ENCODE measurements around the gene EPHA10.

Gene EPHA10

DNA sequence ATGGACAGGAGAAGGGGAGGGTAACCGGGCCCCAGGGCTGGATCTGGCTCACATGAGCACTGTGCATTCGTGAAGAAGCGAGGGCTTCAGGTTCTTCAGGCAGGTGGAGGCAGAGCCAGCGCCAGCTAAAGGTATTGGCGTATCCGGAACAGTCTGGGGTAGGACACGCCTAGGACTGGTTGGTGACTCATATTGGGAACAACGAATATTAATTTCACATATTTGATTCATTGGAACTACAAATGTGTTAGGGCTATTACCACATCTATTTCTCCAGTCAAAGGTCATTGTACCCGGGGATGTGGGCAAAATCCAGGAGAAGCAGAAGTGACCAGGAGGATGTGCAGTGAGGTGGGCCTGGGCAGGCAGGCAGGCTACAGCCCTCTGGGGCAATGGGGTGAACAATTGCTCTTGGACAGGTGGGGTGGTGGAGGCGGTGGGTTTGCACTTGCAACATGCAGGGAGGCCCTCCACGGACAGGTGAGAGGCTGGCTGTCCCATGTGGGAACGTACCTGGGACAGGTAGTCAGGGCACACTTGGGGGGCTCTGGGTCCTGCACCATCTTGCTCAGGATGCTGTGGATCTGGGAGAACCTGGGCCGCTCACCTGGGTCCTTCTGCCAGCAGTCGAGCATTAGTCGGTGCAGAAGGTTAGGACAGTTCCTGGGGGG lies 45.9 kb downstream of the EPHA10 start:
- Histone ChIP-seq H3K79me2 (no peaks in the 10 kb centered on the region), H3K4me3 (ENCODE audit: low read depth, low read length) (no peak overlapping the region), H3K9me3 (ENCODE audit: control insufficient read depth, low read length) (no peaks in the 10 kb centered on the region), H3K4me2 (ENCODE audit: low read length) (no peak overlapping the region), H3K36me3 (ENCODE audit: control insufficient read depth, insufficient read depth, low read length) (no peaks in the 10 kb centered on the region), H3K27ac (no peak overlapping the region), H3K27me3 (ENCODE audit: control insufficient read depth, insufficient read depth, low read length) (no peaks in the 10 kb centered on the region), H3K9ac (no peak overlapping the region), H2AFZ (no peak overlapping the region), H3K4me1 (no peaks in the 10 kb centered on the region)
- TF ChIP-seq, protein P1, sequence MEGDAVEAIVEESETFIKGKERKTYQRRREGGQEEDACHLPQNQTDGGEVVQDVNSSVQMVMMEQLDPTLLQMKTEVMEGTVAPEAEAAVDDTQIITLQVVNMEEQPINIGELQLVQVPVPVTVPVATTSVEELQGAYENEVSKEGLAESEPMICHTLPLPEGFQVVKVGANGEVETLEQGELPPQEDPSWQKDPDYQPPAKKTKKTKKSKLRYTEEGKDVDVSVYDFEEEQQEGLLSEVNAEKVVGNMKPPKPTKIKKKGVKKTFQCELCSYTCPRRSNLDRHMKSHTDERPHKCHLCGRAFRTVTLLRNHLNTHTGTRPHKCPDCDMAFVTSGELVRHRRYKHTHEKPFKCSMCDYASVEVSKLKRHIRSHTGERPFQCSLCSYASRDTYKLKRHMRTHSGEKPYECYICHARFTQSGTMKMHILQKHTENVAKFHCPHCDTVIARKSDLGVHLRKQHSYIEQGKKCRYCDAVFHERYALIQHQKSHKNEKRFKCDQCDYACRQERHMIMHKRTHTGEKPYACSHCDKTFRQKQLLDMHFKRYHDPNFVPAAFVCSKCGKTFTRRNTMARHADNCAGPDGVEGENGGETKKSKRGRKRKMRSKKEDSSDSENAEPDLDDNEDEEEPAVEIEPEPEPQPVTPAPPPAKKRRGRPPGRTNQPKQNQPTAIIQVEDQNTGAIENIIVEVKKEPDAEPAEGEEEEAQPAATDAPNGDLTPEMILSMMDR (IDR thresholded peaks at IDR 0.05): no peak

DNA sequence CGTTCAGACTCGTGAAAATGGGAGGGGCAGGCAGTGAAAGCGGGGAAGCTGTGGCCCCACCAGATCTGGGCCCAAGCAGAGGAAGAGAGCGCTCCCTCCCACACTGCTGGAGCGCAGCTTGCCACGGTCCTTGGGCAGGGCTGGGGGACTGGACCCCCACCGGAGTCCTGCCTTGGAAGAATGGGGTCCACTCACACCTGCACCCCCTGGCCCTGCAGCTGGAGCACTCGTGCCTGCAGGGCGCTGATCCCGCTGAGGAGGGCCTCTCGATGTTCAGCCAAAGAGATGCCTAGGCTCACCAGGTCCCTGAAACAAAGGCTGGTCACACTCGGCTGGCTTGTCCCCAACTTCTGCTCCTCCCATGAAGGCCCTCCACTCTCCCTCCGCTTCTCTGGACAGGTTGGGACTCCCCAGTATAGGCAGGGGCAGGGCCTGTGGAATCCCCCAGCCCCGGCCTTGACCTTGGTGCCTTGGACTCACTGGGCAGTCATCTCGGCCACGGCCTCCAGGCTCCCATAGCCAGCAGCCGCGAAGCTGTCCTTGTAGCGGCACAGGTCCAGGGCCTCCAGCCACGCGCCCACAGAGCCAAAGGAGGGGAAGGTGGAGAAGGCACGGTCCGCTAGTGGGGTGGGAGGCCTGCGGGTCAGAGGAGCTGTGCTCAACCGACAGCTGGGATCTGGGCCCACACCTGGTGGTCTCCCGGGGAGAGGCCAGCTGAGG lies 46.6 kb downstream of the EPHA10 start:
- Histone ChIP-seq H3K79me2 (no peaks in the 10 kb centered on the region), H3K27ac (no peak overlapping the region), H3K9ac (no peak overlapping the region), H3K36me3 (ENCODE audit: control insufficient read depth, insufficient read depth, low read length) (no peaks in the 10 kb centered on the region), H3K4me2 (ENCODE audit: low read length) (no peak overlapping the region), H3K4me1 (no peaks in the 10 kb centered on the region), H3K4me3 (ENCODE audit: low read depth, low read length) (no peak overlapping the region), H3K9me3 (ENCODE audit: control insufficient read depth, low read length) (no peaks in the 10 kb centered on the region), H2AFZ (no peak overlapping the region), H3K27me3 (ENCODE audit: control insufficient read depth, insufficient read depth, low read length) (no peaks in the 10 kb centered on the region)
- TF ChIP-seq, protein P1 (IDR thresholded peaks at IDR 0.05): no peak

DNA sequence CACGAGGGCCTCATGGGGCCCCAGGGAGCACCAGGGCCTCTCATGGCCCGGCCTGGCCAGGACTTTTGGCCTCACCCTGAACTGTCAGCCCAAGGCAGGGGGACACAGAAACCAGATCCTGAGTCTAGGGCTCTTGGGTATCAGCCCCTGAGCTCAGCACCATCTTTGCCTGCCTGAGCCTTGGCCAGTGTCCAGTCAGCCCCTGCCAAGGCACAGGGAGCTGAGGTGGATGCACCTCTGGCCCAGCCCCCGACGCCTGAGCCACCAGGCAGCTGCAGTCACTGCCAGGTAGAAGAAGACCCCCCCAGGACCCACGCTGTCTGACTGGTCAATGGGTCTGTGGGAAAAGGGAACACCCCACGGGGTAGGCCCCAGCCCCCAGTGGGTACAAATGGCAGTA lies 47.3 kb downstream of the EPHA10 start:
- Histone ChIP-seq H3K27me3 (ENCODE audit: control insufficient read depth, insufficient read depth, low read length) (no peaks in the 10 kb centered on the region), H3K79me2 (no peaks in the 10 kb centered on the region), H3K4me3 (ENCODE audit: low read depth, low read length) (no peak overlapping the region), H3K27ac (no peak overlapping the region), H3K9ac (no peak overlapping the region), H3K4me1 (no peaks in the 10 kb centered on the region), H3K36me3 (ENCODE audit: control insufficient read depth, insufficient read depth, low read length) (no peaks in the 10 kb centered on the region), H2AFZ (no peak overlapping the region), H3K4me2 (ENCODE audit: low read length) (no peak overlapping the region), H3K9me3 (ENCODE audit: control insufficient read depth, low read length) (no peaks in the 10 kb centered on the region)
- TF ChIP-seq, protein P1 (IDR thresholded peaks at IDR 0.05): no peak

DNA sequence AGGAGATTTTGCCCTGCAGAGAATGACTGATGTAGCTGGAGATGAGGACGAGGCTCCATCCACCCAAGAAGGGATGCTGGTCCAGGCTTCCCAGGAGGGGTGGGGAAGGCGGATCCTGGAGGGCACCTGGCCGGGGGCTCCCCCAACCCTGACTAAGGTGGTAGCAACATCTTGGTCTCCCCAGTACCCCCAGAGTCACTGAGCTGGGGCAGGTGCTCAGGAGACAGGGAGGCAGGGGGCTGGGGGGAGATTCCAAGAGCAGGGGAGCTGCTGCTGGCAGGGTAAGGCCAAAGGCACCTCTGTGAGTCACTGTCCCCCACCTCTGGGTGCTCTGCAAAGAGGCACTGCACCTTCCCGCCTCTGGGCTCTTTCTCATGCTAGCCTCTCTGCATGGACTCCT lies 48.6 kb downstream of the EPHA10 start:
- Histone ChIP-seq H3K9me3 (ENCODE audit: control insufficient read depth, low read length) (no peaks in the 10 kb centered on the region), H3K4me2 (ENCODE audit: low read length) (no peak overlapping the region), H3K4me1 (no peaks in the 10 kb centered on the region), H3K27me3 (ENCODE audit: control insufficient read depth, insufficient read depth, low read length) (no peaks in the 10 kb centered on the region), H3K79me2 (no peaks in the 10 kb centered on the region), H3K9ac (no peak overlapping the region), H3K4me3 (ENCODE audit: low read depth, low read length) (no peak overlapping the region), H2AFZ (no peak overlapping the region), H3K36me3 (ENCODE audit: control insufficient read depth, insufficient read depth, low read length) (no peaks in the 10 kb centered on the region), H3K27ac (no peak overlapping the region)
- TF ChIP-seq, protein P1 (IDR thresholded peaks at IDR 0.05): no peak

Data from parathyroid adenoma (tissue), 2 donors.